KMS-11 (cell line): ENCODE results near the gene UBE2O.
A peak's percentile ranks its signal among the peaks of the same experiment; 100 is the strongest.

ENCODE experiments used
- H2AFZ ChIP-seq: fragments of 200-600 bp; sonication (generic); 2 replicates; pipeline ENCODE4 v1.6.1; 2016; ENCODE audit warnings: antibody characterized with exemption, mixed run types, low read depth
- H3K27ac ChIP-seq: fragments of 200-600 bp; sonication (generic); 2 replicates; pipeline ENCODE4 v1.6.1; 2016; ENCODE audit warnings: mild to moderate bottlenecking, mixed run types
- H3K27me3 ChIP-seq: fragments of 200-600 bp; sonication (generic); 2 replicates; pipeline ENCODE4 v1.6.1; 2017; ENCODE audit warnings: mild to moderate bottlenecking, low read depth, mixed run types, moderate library complexity; ENCODE audit not compliant: insufficient read depth
- H3K36me3 ChIP-seq: fragments of 200-600 bp; sonication (generic); 2 replicates; pipeline ENCODE4 v1.6.1; 2017; ENCODE audit warnings: mild to moderate bottlenecking, mixed run types; ENCODE audit not compliant: insufficient read depth
- H3K4me1 ChIP-seq: fragments of 200-600 bp; sonication (generic); 2 replicates; pipeline ENCODE4 v1.6.1; 2016; ENCODE audit warnings: mild to moderate bottlenecking, low read depth, mixed run types; ENCODE audit not compliant: poor library complexity, severe bottlenecking
- H3K4me2 ChIP-seq: fragments of 200-600 bp; sonication (generic); 2 replicates; pipeline ENCODE4 v1.7.0; 2016; ENCODE audit warnings: mild to moderate bottlenecking, mixed run types
- H3K4me3 ChIP-seq: fragments of 200-600 bp; sonication (generic); IDR thresholded peaks from 2 replicates; pipeline ENCODE4 v1.6.1; 2017; ENCODE audit warnings: low read depth, low read length, mixed read lengths; ENCODE audit not compliant: insufficient read depth
- H3K79me2 ChIP-seq: fragments of 200-600 bp; sonication (generic); 2 replicates; pipeline ENCODE4 v1.6.1; 2016; ENCODE audit warnings: low read depth, mixed run types; ENCODE audit not compliant: insufficient read depth
- H3K9ac ChIP-seq: fragments of 200-600 bp; sonication (generic); 2 replicates; pipeline ENCODE4 v1.6.1; 2016; ENCODE audit warnings: mild to moderate bottlenecking, mixed run types
- H4K20me1 ChIP-seq: fragments of 200-600 bp; sonication (generic); 2 replicates; pipeline ENCODE4 v1.6.1; 2016; ENCODE audit warnings: mild to moderate bottlenecking, mixed run types; ENCODE audit not compliant: insufficient read depth
- CTCF ChIP-seq: fragments of 200-600 bp; sonication (generic); conservative IDR thresholded peaks from 2 replicates; pipeline ENCODE4 v1.6.1; 2017; ENCODE audit warnings: low read depth, mild to moderate bottlenecking, antibody characterized with exemption, low read length, moderate library complexity, mixed read lengths

UBE2O gene

GRCh38 chr17:76500074-76500746 lies 47.3 kb upstream of the UBE2O start:
- TF ChIP-seq CTCF = no peak
- no peaks in the 10 kb centered on the region for H4K20me1 ChIP-seq
- no peaks in the 10 kb centered on the region for H3K27me3 ChIP-seq
- peak overlapping the region; percentile 88 for H3K4me2 ChIP-seq
- H3K27ac ChIP-seq = no peak overlapping the region; the same call in 1 of the 2 replicates
- 0 out of 2 replicates have a peak overlapping the region, but pooled peaks have one; percentile 72 for H2AFZ ChIP-seq
- H3K79me2 ChIP-seq = peaks cover 52% of the 10 kb centered on the region; the same call in 1 of the 2 replicates
- H3K36me3 ChIP-seq = no peaks in the 10 kb centered on the region
- peaks cover 67% of the 10 kb centered on the region for H3K4me1 ChIP-seq
- H3K4me3 ChIP-seq = no peak overlapping the region
- H3K9ac ChIP-seq = peak overlapping the region; percentile 76

DNA sequence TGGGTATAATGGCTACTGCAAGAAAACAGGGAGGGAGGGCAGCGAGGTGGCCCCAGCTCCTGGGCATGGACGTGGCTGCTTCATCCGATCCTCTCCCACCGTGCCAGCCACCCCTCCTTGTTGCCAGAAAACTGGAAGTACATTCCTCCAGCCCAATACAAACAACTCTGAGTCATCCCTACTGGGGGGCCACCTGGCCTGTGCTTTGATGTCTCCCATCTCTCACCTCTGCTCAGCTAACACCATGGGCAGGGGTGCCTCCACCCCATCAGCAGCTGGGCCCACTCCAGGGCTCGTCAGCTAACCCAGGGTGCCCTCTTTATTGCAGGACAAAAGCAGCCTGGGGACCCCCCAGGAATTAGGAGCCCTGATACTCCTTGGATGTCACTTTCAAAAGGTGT lies 46.3 kb upstream of the UBE2O start:
- Histone ChIP-seq H3K27ac (peak overlapping the region; percentile 12; the same call in 1 of the 2 replicates), H3K9ac (peak overlapping the region; percentile 2; the same call in 1 of the 2 replicates), H3K4me2 (peak overlapping the region; percentile 88; the same call in 1 of the 2 replicates), H4K20me1 (no peaks in the 10 kb centered on the region), H2AFZ (no peak overlapping the region), H3K79me2 (peaks cover 59% of the 10 kb centered on the region; the same call in 1 of the 2 replicates), H3K27me3 (no peaks in the 10 kb centered on the region), H3K36me3 (no peaks in the 10 kb centered on the region), H3K4me1 (peaks cover 77% of the 10 kb centered on the region), H3K4me3 (no peak overlapping the region)
- TF ChIP-seq CTCF = no peak

- TF ChIP-seq CTCF = no peak
- H3K27ac ChIP-seq = peak overlapping the region; percentile 12; the same call in 1 of the 2 replicates
- peak overlapping the region; percentile 2; the same call in 1 of the 2 replicates for H3K9ac ChIP-seq
- peaks cover 81% of the 10 kb centered on the region for H3K4me1 ChIP-seq
- no peaks in the 10 kb centered on the region for H3K27me3 ChIP-seq
- H3K4me3 ChIP-seq = no peak overlapping the region
- H2AFZ ChIP-seq = no peak overlapping the region
- no peaks in the 10 kb centered on the region for H3K36me3 ChIP-seq
- peak overlapping the region; percentile 88; the same call in 1 of the 2 replicates for H3K4me2 ChIP-seq
- H4K20me1 ChIP-seq = no peaks in the 10 kb centered on the region
- H3K79me2 ChIP-seq = peaks cover 59% of the 10 kb centered on the region; the same call in 1 of the 2 replicates
Observed at GRCh38 chr17:76498876-76499251, 45.9 kb upstream of the UBE2O start.

DNA sequence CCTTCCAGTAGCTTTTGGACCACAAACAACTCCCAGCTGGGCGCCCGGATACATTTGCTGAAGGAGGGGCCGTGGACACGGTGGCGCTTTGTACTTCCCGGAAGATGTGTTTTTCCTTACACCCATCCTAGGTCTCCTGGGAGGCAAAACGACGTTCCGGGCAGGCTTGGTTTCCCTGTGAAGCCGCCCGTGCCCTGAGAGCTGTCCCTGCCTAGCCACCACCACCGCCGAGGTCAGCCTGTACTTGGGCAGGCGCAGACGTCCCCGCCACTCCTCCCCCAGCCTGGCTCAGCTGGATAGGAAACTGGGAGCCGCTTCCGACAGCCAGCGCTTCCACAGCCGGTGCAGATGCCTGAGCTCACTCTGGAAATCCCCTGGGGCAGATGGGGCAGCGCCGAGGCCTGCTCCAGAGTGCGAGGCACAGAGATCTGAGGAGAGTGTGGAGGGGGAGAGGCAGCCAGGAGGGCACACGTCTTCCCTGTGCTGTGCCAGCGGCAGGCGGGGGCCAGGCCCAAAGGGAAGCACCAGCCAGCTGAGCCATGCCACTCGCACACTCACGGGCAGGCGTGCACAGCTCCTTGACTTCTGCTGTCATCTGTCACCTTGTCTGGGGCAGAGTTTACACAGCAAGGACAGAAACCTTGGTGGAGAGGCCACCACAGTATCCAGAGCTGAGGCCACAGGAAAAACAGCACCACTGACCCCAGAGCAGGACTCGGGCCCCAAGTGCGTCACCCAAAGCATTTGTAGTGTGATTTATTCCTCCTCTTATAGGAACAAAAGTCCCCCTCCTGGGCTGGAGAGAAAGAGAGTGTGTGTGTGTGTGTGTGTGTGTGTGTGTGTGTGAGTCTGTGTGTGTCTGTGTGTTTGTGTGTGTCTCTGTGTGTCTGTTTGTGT lies 45.3 kb upstream of the UBE2O start:
- Histone ChIP-seq H3K9ac (peak overlapping the region; percentile 12; the same call in 1 of the 2 replicates), H3K4me3 (no peak overlapping the region), H3K27ac (peak overlapping the region; percentile 49), H3K79me2 (peaks cover 59% of the 10 kb centered on the region; the same call in 1 of the 2 replicates), H3K27me3 (no peaks in the 10 kb centered on the region), H3K4me1 (peaks cover 87% of the 10 kb centered on the region), H4K20me1 (no peaks in the 10 kb centered on the region), H3K36me3 (no peaks in the 10 kb centered on the region), H3K4me2 (peak overlapping the region; percentile 26; the same call in 1 of the 2 replicates), H2AFZ (no peak overlapping the region)
- TF ChIP-seq CTCF = no peak
